SK-N-SH (cell line): Measurements from ENCODE around the gene HNRNPUL1. TPM values are rescaled to one million over a fixed set of nuclear protein-coding genes. Genes with fewer than 3 reads are reported as not detected.
A peak's percentile ranks its signal among the peaks of the same experiment; 100 is the strongest.

Source experiments
- CTCF ChIA-PET: fragments of 300-600, 350-600 bp; formaldehyde crosslinking; extraction: SDS; loops from one replicate; lab custom pipeline; 2021; lab: Yijun Ruan, JAX
- POLR2A ChIA-PET: fragments of 350-600 bp; sonication (Branson Sonifier 250); formaldehyde crosslinking; extraction: SDS; loops from one replicate; lab custom pipeline; 2020; ENCODE audit warnings: antibody characterized with exemption, inconsistent platforms; lab: Yijun Ruan, JAX
- DNase-seq: peaks from one replicate; pipeline ENCODE4 v3.0.0; 2012
- H2AFZ ChIP-seq: fragments of 200-600 bp; sonication (generic); 2 replicates; pipeline ENCODE4 v1.8.1; 2016; ENCODE audit warnings: antibody characterized with exemption, mild to moderate bottlenecking, low read depth
- H3F3A ChIP-seq: fragments of 200-600 bp; sonication (generic); replicated peaks from 2 replicates; pipeline ENCODE3; 2016; ENCODE audit warnings: antibody characterized with exemption, mild to moderate bottlenecking; ENCODE audit not compliant: insufficient read depth
- H3K27ac ChIP-seq, 2 experiments: fragments of 200-500 bp in 1 of 2; fragments of 200-600 bp in 1 of 2; sonication (Bioruptor generic) in 1 of 2; sonication (generic), shearing (Covaris generic) in 1 of 2; 2 replicates each; pipeline versions ENCODE4 v1.5.1 to v1.6.1; 2014 to 2016; ENCODE audit warnings: low read depth in 2 of 2, inconsistent platforms in 1 of 2, low read length in 1 of 2, mild to moderate bottlenecking in 1 of 2, mixed read lengths in 1 of 2
- H3K27me3 ChIP-seq: fragments of 200-600 bp; sonication (generic), shearing (Covaris generic); 2 replicates; pipeline ENCODE4 v1.6.1; 2016; ENCODE audit warnings: mixed run types; ENCODE audit not compliant: insufficient read depth
- H3K36me3 ChIP-seq, 2 experiments: fragments of 200-500 bp in 1 of 2; fragments of 200-600 bp in 1 of 2; sonication (Bioruptor generic) in 1 of 2; sonication (generic) in 1 of 2; replicated peaks in 1 of 2; 2 replicates each; pipeline versions ENCODE3 to v1.5.1; 2014 to 2016; ENCODE audit warnings: low read length in 1 of 2, mild to moderate bottlenecking in 1 of 2; ENCODE audit not compliant: insufficient read depth in 2 of 2, control insufficient read depth in 1 of 2
- H3K4me1 ChIP-seq, 2 experiments: fragments of 200-500 bp in 1 of 2; fragments of 200-600 bp in 1 of 2; sonication (Bioruptor generic) in 1 of 2; sonication (generic), shearing (Covaris generic) in 1 of 2; 2 replicates each; pipeline versions ENCODE4 v1.5.1 to v1.6.1; 2014 to 2016; ENCODE audit warnings: low read depth in 1 of 2, low read length in 1 of 2, mixed run types in 1 of 2; ENCODE audit not compliant: insufficient read depth in 2 of 2, control insufficient read depth in 1 of 2
- H3K4me2 ChIP-seq: fragments of 200-600 bp; sonication (generic), shearing (Covaris generic); 2 replicates; pipeline ENCODE4 v1.6.1; 2017; ENCODE audit warnings: mixed run types
- H3K4me3 ChIP-seq, 2 experiments: fragments of 200-500 bp in 1 of 2; fragments of 200-600 bp in 1 of 2; sonication (Bioruptor generic) in 1 of 2; sonication (generic), shearing (Covaris generic) in 1 of 2; 2 replicates each; pipeline versions ENCODE4 v1.5.1 to v1.8.1; 2014 to 2016; ENCODE audit warnings: low read depth in 2 of 2, inconsistent platforms in 1 of 2, low read length in 1 of 2, mild to moderate bottlenecking in 1 of 2, mixed read lengths in 1 of 2, moderate library complexity in 1 of 2
- H3K79me2 ChIP-seq: fragments of 200-600 bp; sonication (generic); 2 replicates; pipeline ENCODE4 v1.8.1; 2017; ENCODE audit warnings: mild to moderate bottlenecking; ENCODE audit not compliant: insufficient read depth
- H3K9ac ChIP-seq: fragments of 200-600 bp; sonication (generic); 2 replicates; pipeline ENCODE4 v1.6.1; 2017; ENCODE audit warnings: mixed run types
- H3K9me2 ChIP-seq: fragments of 200-600 bp; sonication (generic); 2 replicates; pipeline ENCODE4 v1.6.1; 2017; ENCODE audit warnings: mixed run types
- H3K9me3 ChIP-seq: fragments of 200-600 bp; sonication (generic); 2 replicates; pipeline ENCODE4 v1.6.1; 2017; ENCODE audit warnings: mixed run types, mild to moderate bottlenecking, moderate library complexity
- H4K20me1 ChIP-seq: fragments of 200-600 bp; sonication (generic); 2 replicates; pipeline ENCODE4 v1.6.1; 2017; ENCODE audit warnings: mild to moderate bottlenecking, mixed run types; ENCODE audit not compliant: insufficient read depth
- EZH2phosphoT487 ChIP-seq: fragments of 200-600 bp; sonication (generic); IDR thresholded peaks from 2 replicates; pipeline ENCODE4 v1.6.1; 2017; ENCODE audit warnings: low read depth, mixed run types, mild to moderate bottlenecking, antibody characterized with exemption, moderate library complexity, borderline replicate concordance
- GABPA ChIP-seq: IDR thresholded peaks from 2 replicates; pipeline ENCODE4 v1.4.0; 2012; ENCODE audit warnings: low read depth, mild to moderate bottlenecking
- IRF3 ChIP-seq: fragments of 150-350 bp; IDR thresholded peaks from 2 replicates; pipeline ENCODE4 v1.6.1; 2016; ENCODE audit warnings: mild to moderate bottlenecking, low read depth, low read length
- MAX ChIP-seq: IDR thresholded peaks from 2 replicates; pipeline ENCODE4 v1.4.0; 2012; ENCODE audit warnings: low read depth
- SIN3A ChIP-seq: IDR thresholded peaks from 2 replicates; pipeline ENCODE4 v1.6.1; 2012; ENCODE audit warnings: low read depth, mild to moderate bottlenecking, low read length, moderate library complexity, borderline replicate concordance
- USF1 ChIP-seq: IDR thresholded peaks from 2 replicates; pipeline ENCODE4 v1.4.0; 2012; ENCODE audit warnings: low read depth, borderline replicate concordance
- USF2 ChIP-seq: fragments of 150-350 bp; IDR thresholded peaks from 2 replicates; pipeline ENCODE4 v1.6.1; 2017; ENCODE audit warnings: antibody characterized with exemption, low read length, low read depth, borderline replicate concordance
- WGBS: methylation state at CpG from one replicate; pipeline ENCODE4 v1.1.6; 2017; ENCODE audit warnings: low lambda C conversion rate; 5-methylcytosine and 5-hydroxymethylcytosine counted together
- polyA plus RNA-seq, 3 experiments: library from polyadenylated mRNA; depleted of rRNA; stranded (reverse); fragments of >200 nt; gene quantifications; 2 replicates each; pipeline ENCODE4 v1.2.3, GENCODE V29; 2012

The HNRNPUL1 gene
- polyA plus RNA-seq, 1 of the 3 experiments (the other 2 are of a cell fraction), result 41.5 TPM

- Histone ChIP-seq H4K20me1 (peaks cover 63% of the 10 kb centered on the region), H3K9ac (peak overlapping the region; percentile 92)
Measured at GRCh38 chr19:41351339-41352245, 87.4 kb downstream of the HNRNPUL1 start.

More at GRCh38 chr19:41351339-41352245, 87.4 kb downstream of the HNRNPUL1 start:
- Histone ChIP-seq H3K27ac (peak overlapping the region in 1 of 2 experiments; percentile 79; a peak in 2 of 4 replicates), H3K9me3 (no peaks in the 10 kb centered on the region), H3K4me2 (peak overlapping the region; percentile 99), H3K36me3 (peaks cover 0 to 30% of the 10 kb centered on the region in 2 experiments), H2AFZ (no peak overlapping the region), H3K27me3 (no peaks in the 10 kb centered on the region), H3K4me1 (peaks cover 0 to 34% of the 10 kb centered on the region in 2 experiments; a peak in 2 of 4 replicates)
- under 1% methylated on average over 48 of the region's 58 CpGs for WGBS
- CTCF ChIA-PET, result interaction anchor here (0.7 to 3.4 kb wide), 13 partner anchors 9 to 148 kb away, joined by 3 to 29 read pairs (median 5); partner anchors contain the start of gene B9D2
- POLR2A ChIA-PET, result interaction anchor here (0.7 kb wide), 1 partner anchor 26 kb away, joined by 3 read pairs; no protein-coding TSS in a partner anchor
- DNase-seq, result peak; percentile 62
- TF ChIP-seq USF1, result peak; percentile 64
- TF ChIP-seq MAX, result peak; percentile 36
- no peak for TF ChIP-seq GABPA
- TF ChIP-seq IRF3, result no peak
- no peak for TF ChIP-seq EZH2phosphoT487
- TF ChIP-seq USF2, result no peak
- TF ChIP-seq SIN3A, result peak; percentile 11; the same call in 1 of the 2 replicates
- TF ChIP-seq, all 33 proteins: peak for 3
- H3K79me2 ChIP-seq, result peaks cover 70% of the 10 kb centered on the region
- H3K9me2 ChIP-seq, result no peaks in the 10 kb centered on the region
- peaks cover 9% of the 10 kb centered on the region for H3F3A ChIP-seq
- H3K4me3 ChIP-seq, result peak overlapping the region; percentile 65 to 99
